HL-60 (cell line): ENCODE results near the gene GPATCH4.
A peak's percentile ranks its signal among the peaks of the same experiment; 100 is the strongest.

ENCODE experiments used
- POLR2AphosphoS5 ChIP-seq: IDR thresholded peaks from 2 replicates; pipeline ENCODE4 v1.6.1; 2012; ENCODE audit warnings: low read depth
- SPI1 ChIP-seq: IDR thresholded peaks from 2 replicates; pipeline ENCODE4 v1.6.1; 2012; ENCODE audit warnings: low read depth, mild to moderate bottlenecking, borderline replicate concordance
- TF ChIP-seq, protein P1 (sequence below): IDR thresholded peaks from one replicate; pipeline ENCODE4 v1.5.1; 2011; ENCODE audit warnings: low read length, control low read depth, inconsistent platforms; ENCODE audit not compliant: insufficient read depth
- TF ChIP-seq, protein P2 (sequence below): IDR thresholded peaks from 2 replicates; pipeline ENCODE4 v1.6.1; 2012; ENCODE audit warnings: low read depth; ENCODE audit not compliant: insufficient replicate concordance

DNA sequence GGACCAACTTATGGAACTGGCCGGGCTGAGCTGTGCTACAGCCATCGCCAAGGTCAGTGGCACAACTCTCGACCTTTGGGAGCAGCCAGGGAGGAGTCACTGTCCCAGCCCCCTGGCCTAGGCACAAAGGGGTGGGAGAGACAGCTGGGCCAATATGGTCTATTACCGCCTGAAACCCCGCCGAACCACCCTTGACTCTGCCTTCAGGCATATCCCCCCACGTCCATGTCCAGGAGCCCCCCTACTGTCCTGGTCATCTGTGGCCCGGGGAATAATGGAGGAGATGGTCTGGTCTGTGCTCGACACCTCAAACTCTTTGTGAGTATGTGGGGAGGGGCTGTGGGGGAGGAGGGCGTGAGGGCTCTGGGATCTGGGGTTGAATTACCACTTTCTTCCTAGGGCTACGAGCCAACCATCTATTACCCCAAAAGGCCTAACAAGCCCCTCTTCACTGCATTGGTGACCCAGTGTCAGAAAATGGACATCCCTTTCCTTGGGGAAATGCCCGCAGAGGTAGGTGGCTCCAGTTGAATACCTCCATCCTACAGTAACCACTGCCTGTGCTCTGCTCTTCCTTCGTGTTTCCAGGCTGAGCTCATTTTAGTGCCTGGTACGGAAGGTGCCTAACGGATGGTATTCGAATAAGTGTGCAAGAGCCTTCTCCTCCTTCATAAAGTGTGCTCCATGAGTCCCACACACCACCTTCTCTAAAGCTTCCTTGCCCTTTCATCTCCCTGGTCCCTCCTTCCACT is 8.9 kb downstream of the GPATCH4 start:
- TF ChIP-seq, protein P1, sequence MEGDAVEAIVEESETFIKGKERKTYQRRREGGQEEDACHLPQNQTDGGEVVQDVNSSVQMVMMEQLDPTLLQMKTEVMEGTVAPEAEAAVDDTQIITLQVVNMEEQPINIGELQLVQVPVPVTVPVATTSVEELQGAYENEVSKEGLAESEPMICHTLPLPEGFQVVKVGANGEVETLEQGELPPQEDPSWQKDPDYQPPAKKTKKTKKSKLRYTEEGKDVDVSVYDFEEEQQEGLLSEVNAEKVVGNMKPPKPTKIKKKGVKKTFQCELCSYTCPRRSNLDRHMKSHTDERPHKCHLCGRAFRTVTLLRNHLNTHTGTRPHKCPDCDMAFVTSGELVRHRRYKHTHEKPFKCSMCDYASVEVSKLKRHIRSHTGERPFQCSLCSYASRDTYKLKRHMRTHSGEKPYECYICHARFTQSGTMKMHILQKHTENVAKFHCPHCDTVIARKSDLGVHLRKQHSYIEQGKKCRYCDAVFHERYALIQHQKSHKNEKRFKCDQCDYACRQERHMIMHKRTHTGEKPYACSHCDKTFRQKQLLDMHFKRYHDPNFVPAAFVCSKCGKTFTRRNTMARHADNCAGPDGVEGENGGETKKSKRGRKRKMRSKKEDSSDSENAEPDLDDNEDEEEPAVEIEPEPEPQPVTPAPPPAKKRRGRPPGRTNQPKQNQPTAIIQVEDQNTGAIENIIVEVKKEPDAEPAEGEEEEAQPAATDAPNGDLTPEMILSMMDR = no peak
- TF ChIP-seq SPI1 = no peak
- TF ChIP-seq POLR2AphosphoS5 = 0 out of 2 replicates have a peak, but pooled peaks have one; percentile 32
- TF ChIP-seq, protein P2, sequence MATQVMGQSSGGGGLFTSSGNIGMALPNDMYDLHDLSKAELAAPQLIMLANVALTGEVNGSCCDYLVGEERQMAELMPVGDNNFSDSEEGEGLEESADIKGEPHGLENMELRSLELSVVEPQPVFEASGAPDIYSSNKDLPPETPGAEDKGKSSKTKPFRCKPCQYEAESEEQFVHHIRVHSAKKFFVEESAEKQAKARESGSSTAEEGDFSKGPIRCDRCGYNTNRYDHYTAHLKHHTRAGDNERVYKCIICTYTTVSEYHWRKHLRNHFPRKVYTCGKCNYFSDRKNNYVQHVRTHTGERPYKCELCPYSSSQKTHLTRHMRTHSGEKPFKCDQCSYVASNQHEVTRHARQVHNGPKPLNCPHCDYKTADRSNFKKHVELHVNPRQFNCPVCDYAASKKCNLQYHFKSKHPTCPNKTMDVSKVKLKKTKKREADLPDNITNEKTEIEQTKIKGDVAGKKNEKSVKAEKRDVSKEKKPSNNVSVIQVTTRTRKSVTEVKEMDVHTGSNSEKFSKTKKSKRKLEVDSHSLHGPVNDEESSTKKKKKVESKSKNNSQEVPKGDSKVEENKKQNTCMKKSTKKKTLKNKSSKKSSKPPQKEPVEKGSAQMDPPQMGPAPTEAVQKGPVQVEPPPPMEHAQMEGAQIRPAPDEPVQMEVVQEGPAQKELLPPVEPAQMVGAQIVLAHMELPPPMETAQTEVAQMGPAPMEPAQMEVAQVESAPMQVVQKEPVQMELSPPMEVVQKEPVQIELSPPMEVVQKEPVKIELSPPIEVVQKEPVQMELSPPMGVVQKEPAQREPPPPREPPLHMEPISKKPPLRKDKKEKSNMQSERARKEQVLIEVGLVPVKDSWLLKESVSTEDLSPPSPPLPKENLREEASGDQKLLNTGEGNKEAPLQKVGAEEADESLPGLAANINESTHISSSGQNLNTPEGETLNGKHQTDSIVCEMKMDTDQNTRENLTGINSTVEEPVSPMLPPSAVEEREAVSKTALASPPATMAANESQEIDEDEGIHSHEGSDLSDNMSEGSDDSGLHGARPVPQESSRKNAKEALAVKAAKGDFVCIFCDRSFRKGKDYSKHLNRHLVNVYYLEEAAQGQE = no peak
